Suprapubic skin (tissue), 3 donors: ENCODE data around the gene UBXN6.
A peak's percentile ranks its signal among the peaks of the same experiment; 100 is the strongest.

Experiments
- EP300 ChIP-seq: sonication (generic); formaldehyde crosslinking; IDR thresholded peaks from one replicate; pipeline ENCODE4 v1.6.1; 2017; ENCODE audit warnings: antibody characterized with exemption
- POLR2A ChIP-seq, 2 donors: fragments of 450-650 bp; IDR thresholded peaks; one replicate each; pipeline ENCODE4 v1.6.1; 2017; ENCODE audit warnings: antibody characterized with exemption in 2 of 2, mild to moderate bottlenecking in 2 of 2, moderate library complexity in 2 of 2
- TF ChIP-seq, protein P1 (sequence below), 2 donors: fragments of 200-600 bp in 1 of 2; fragments of 450-650 bp in 1 of 2; sonication (generic) in 1 of 2; IDR thresholded peaks; one replicate each; pipeline ENCODE4 v1.5.1; 2016 to 2019; ENCODE audit warnings: antibody characterized with exemption in 2 of 2, mild to moderate bottlenecking in 1 of 2, moderate library complexity in 1 of 2

DNA sequence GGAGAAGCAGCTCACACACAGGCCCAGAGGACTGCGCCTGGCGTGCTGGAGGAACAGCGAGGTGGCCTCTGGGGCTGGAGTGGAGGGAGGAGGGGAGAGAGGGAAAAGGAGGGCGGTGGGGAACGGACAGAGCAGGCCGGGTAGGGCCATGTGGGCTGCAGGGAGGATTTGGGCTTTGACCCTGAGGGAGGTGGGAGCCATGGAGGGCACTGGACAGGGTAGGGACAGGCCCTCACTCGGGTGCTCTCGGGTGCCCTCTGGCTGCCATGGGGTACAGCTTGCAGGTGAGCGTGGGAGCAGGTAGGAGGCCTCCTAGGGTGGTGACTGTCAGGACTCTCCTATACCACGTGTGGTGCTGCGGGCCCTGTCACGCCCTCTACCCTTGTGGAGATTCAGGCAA lies 37.9 kb upstream of the UBXN6 start:
- TF ChIP-seq, protein P1, sequence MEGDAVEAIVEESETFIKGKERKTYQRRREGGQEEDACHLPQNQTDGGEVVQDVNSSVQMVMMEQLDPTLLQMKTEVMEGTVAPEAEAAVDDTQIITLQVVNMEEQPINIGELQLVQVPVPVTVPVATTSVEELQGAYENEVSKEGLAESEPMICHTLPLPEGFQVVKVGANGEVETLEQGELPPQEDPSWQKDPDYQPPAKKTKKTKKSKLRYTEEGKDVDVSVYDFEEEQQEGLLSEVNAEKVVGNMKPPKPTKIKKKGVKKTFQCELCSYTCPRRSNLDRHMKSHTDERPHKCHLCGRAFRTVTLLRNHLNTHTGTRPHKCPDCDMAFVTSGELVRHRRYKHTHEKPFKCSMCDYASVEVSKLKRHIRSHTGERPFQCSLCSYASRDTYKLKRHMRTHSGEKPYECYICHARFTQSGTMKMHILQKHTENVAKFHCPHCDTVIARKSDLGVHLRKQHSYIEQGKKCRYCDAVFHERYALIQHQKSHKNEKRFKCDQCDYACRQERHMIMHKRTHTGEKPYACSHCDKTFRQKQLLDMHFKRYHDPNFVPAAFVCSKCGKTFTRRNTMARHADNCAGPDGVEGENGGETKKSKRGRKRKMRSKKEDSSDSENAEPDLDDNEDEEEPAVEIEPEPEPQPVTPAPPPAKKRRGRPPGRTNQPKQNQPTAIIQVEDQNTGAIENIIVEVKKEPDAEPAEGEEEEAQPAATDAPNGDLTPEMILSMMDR (IDR thresholded peaks at IDR 0.05) = peak in 1 of 2 donors; percentile 43
- TF ChIP-seq EP300 (no peak), POLR2A (IDR thresholded peaks at IDR 0.05) (no peak)
